GM18861 (cell line): ENCODE data around the gene HNRNPC.
"Not testable (repeated sequence)": the region's sequence is repeated elsewhere in the genome, so short reads cannot be mapped to it uniquely, and the experiment has no call there.

Experiments used
- ATAC-seq: cut with Tn5 transposase; IDR thresholded peaks from one replicate; pipeline ENCODE4 v1.9.1; 2021; ENCODE audit not compliant: unreplicated experiment

The HNRNPC gene

GRCh38 chr14:21272661-21273060, 3.4 kb upstream of the HNRNPC start:
- ATAC-seq: not testable (repeated sequence)

GRCh38 chr14:21268617-21269251, 508 bp downstream of the HNRNPC start:
- ATAC-seq: no peak

GRCh38 chr14:21267886-21268616, 1.2 kb downstream of the HNRNPC start:
- ATAC-seq: no peak

- ATAC-seq: no peak
These were observed 1.8 kb downstream of the HNRNPC start for GRCh38 chr14:21267431-21267845.

GRCh38 chr14:21264025-21264801, 5.0 kb downstream of the HNRNPC start:
- ATAC-seq: peak; percentile 76

GRCh38 chr14:21263284-21264024, 5.8 kb downstream of the HNRNPC start:
- no peak for ATAC-seq

GRCh38 chr14:21262410-21262809, 6.8 kb downstream of the HNRNPC start:
- no peak for ATAC-seq

- ATAC-seq: no peak
These were observed 7.4 kb downstream of the HNRNPC start for GRCh38 chr14:21261824-21262223.

- ATAC-seq: no peak
These were observed 10.1 kb downstream of the HNRNPC start for GRCh38 chr14:21258889-21259787.

- no peak for ATAC-seq
These were observed 11.0 kb downstream of the HNRNPC start for GRCh38 chr14:21258005-21258888.

- ATAC-seq: no peak
These were observed 11.8 kb downstream of the HNRNPC start for GRCh38 chr14:21257394-21257909.

- ATAC-seq: no peak
These were observed 12.5 kb downstream of the HNRNPC start for GRCh38 chr14:21256539-21257393.

GRCh38 chr14:21256102-21256447, 13.2 kb downstream of the HNRNPC start:
- not testable (repeated sequence) for ATAC-seq

GRCh38 chr14:21255385-21256101, 13.7 kb downstream of the HNRNPC start:
- ATAC-seq: no peak

GRCh38 chr14:21252149-21252548, 17.1 kb downstream of the HNRNPC start:
- ATAC-seq: no peak

GRCh38 chr14:21251215-21251614, 18.0 kb downstream of the HNRNPC start:
- no peak for ATAC-seq

- ATAC-seq: no peak
These were observed 20.4 kb downstream of the HNRNPC start for GRCh38 chr14:21248739-21249411.
